GM21526 (cell line): Measurements from ENCODE around the gene NELFE.
"Not testable (repeated sequence)": the region's sequence is repeated elsewhere in the genome, so short reads cannot be mapped to it uniquely, and the experiment has no call there.

ENCODE experiments used
- ATAC-seq: cut with Tn5 transposase; IDR thresholded peaks from one replicate; pipeline ENCODE4 v1.9.1; 2021; ENCODE audit warnings: moderate library complexity; ENCODE audit not compliant: unreplicated experiment, low FRiP score

Gene NELFE, protein sequence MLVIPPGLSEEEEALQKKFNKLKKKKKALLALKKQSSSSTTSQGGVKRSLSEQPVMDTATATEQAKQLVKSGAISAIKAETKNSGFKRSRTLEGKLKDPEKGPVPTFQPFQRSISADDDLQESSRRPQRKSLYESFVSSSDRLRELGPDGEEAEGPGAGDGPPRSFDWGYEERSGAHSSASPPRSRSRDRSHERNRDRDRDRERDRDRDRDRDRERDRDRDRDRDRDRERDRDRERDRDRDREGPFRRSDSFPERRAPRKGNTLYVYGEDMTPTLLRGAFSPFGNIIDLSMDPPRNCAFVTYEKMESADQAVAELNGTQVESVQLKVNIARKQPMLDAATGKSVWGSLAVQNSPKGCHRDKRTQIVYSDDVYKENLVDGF

DNA sequence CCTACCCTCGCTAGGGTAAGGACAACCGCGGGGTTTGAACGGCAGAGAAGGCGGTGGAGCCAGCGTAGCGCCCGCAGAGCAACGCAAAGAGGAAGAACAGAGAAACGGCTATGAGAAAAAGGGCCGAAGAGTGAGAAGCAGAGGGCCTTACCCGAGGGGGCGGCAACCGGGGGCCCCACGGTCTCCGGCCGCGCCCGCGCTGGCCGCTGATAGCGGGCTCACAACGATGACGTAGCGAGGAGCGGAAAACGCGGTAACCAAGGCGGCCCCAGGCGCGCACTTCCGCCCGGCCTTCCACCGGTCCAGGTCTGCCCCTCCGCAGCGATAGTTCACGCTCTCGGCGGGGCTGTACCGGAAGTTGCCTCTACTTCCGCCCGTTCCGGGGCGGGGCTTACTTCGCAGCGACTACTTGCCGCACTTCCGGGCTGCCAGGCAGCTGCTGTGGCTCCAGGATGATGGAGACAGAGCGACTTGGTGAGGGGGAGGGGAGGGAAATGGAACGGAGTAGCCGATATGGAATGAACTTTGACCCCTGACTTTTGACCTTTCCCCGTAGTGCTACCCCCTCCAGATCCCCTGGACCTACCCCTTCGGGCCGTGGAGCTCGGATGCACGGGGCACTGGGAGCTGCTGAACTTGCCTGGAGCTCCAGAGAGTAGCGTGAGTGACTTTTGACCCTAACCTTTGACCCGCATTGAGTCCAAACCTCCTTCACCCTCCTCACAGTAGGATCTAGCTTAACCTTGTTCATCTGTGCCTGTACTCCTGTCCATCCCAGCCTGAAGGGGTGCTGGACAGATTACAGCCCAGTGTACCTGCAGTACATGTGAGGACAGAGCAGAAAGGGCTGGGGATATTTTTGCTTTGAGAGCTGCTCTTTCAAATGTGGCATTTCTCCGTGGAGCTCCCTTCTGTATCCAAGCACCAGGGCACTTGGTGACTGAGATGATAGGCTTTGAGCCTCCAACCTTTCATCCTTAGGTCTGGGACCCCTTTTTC, at the start of gene NELFE, which contains the start of gene SKIC2:
NELFE (minus strand) TSS at position 231 of the 999 bp plus-strand sequence. CDS start 525 bp downstream, outside the sequence.
SKIC2 (plus strand) TSS at position 435 of the 999 bp plus-strand sequence; CDS start at position 453, 18 bp downstream.
- peak; percentile 82 for ATAC-seq

GRCh38 chr6:32008037-32008436, 49.3 kb upstream of the NELFE start:
- ATAC-seq: not testable (repeated sequence)

DNA sequence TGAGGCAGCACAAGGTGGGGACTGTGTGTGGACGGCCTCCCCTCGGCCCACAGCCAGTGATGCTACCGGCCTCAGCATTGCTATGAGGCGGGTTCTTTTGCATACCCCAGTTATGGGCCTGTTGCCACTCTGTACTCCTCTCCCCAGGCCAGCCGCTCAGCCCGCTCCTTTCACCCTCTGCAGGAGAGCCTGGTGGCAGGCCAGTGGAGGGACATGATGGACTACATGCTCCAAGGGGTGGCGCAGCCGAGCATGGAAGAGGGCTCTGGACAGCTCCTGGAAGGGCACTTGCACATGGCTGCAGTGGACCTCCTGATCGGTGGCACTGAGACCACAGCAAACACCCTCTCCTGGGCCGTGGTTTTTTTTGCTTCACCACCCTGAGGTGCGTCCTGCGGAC, 48.3 kb upstream of the NELFE start:
- ATAC-seq: not testable (repeated sequence)

- not testable (repeated sequence) for ATAC-seq
Observed at GRCh38 chr6:32005991-32006529, 47.3 kb upstream of the NELFE start.

DNA sequence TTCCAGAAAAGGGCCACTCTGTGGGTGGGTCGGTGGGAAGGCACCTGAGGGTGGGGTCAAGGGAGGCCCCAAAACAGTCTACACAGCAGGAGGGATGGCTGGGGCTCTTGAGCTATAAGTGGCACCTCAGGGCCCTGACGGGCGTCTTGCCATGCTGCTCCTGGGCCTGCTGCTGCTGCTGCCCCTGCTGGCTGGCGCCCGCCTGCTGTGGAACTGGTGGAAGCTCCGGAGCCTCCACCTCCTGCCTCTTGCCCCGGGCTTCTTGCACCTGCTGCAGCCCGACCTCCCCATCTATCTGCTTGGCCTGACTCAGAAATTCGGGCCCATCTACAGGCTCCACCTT, 46.7 kb upstream of the NELFE start:
- ATAC-seq: not testable (repeated sequence)

GRCh38 chr6:32004864-32005537, 46.2 kb upstream of the NELFE start:
- not testable (repeated sequence) for ATAC-seq

DNA sequence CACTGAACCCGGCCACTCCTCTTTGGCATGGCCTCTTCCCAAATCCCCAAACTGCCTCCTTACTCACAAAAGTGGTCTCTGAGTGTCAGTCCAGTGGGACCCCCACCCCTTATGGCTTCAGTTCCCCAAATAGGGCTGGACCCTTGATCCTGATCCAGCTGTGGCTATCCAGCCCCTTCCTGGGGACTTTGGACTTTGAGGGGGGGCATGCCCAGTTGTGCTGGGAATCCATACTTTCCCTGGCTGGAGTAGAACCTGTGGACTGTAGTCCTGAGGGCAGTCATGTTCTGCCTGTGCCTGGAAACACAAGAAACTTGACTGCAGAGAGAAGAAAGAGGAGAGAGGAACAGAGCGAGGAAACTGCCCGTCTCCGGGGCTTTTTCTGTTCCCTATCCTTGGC, 45.6 kb upstream of the NELFE start:
- ATAC-seq: not testable (repeated sequence)

GRCh38 chr6:32003301-32003700, 44.5 kb upstream of the NELFE start:
- ATAC-seq: not testable (repeated sequence)

GRCh38 chr6:32002546-32003268, 43.9 kb upstream of the NELFE start:
- ATAC-seq: not testable (repeated sequence)

- not testable (repeated sequence) for ATAC-seq
Observed at GRCh38 chr6:31996385-31996784, 37.6 kb upstream of the NELFE start.

- not testable (repeated sequence) for ATAC-seq
Observed at GRCh38 chr6:31994421-31994820, 35.6 kb upstream of the NELFE start.

GRCh38 chr6:31989363-31989762, 30.6 kb upstream of the NELFE start:
- not testable (repeated sequence) for ATAC-seq

DNA sequence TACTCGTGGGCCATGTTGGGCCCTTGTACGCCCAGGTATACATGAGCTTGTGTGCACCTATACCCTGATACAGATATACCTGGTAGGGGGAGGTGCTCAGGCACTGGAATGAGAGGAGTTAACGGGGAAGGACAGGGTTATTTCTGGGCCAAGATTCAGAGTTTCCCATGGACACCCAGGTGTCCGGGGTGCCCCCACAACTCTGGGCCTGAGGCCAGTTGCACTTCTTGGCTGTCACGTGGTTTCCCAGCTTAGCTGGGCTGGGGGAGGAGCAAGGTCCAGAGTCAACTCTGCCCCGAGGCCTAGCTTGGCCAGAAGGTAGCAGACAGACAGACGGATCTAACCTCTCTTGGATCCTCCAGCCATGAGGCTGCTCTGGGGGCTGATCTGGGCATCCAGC, 23.0 kb upstream of the NELFE start, which contains the start of gene C4A:
C4A (plus strand) TSS at position 314 of the 400 bp plus-strand sequence; CDS start at position 365, 51 bp downstream.
- ATAC-seq: not testable (repeated sequence)

DNA sequence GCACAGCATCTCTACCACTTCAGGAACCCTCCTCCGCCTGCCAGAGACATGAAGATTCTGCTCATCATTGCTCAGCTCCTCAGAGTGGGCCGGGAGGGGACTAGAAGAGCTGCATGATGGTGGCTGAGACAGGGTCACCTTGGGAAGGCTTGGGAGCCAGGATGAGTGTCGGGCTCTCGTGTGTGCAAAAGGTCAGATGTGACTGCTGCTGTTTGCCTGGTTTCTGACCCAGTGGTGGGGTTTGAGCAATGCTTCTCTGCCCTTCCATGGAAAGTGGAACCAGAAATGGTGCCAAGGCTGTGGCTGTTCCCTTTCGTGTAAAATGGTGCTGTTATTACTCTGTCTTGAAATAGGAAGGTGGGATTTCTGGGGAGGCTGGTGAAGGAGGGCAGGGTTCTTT, 22.2 kb upstream of the NELFE start:
- not testable (repeated sequence) for ATAC-seq

DNA sequence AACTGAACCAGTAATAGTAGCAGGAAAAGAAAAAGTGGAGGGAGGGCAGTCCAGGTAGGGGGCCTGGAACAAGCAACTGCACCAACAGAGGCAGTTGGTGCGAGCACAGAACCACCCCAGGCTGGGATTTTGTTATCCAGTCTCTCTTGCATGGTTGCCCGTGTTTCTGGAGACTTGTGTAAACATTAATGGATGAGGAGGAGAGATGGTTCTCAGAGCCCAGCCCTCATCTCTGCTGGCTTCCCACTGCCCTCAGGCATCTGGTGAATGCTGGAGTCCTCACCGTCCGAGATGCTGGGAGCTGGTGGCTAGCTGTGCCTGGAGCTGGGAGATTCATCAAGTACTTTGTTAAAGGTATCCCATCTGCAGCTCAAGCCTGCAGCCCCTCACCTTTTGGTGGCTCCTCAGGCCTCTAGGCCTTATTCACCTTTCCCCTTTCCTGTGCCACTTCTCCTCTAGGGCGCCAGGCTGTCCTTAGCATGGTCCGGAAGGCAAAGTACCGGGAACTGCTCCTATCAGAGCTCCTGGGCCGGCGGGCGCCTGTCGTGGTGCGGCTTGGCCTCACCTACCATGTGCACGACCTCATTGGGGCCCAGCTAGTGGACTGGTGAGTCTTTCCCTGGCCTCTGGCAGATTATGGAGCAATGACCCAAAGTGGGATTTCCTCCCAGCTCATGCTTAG, 21.6 kb upstream of the NELFE start:
- ATAC-seq: not testable (repeated sequence)

- ATAC-seq: no peak
Observed at GRCh38 chr6:31979238-31979898, 20.6 kb upstream of the NELFE start.

DNA sequence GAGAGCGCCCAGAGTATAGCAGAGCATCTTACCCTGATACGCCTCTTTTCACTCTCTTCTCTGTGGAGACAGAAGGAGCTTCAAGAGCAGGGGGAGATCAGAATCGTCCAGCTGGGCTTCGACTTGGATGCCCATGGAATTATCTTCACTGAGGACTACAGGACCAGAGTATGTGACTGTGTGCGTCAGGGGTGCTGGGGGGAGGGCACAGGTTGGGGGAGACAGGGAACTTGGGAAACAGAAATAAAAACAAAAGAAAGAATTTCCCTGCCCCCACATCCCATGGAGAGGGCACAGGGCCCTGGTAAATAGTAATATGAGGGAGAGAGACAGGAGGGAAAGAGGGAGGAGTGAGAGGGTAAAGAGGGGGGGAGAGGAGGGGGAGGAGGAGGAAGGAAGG, 20.1 kb upstream of the NELFE start:
- ATAC-seq: no peak

DNA sequence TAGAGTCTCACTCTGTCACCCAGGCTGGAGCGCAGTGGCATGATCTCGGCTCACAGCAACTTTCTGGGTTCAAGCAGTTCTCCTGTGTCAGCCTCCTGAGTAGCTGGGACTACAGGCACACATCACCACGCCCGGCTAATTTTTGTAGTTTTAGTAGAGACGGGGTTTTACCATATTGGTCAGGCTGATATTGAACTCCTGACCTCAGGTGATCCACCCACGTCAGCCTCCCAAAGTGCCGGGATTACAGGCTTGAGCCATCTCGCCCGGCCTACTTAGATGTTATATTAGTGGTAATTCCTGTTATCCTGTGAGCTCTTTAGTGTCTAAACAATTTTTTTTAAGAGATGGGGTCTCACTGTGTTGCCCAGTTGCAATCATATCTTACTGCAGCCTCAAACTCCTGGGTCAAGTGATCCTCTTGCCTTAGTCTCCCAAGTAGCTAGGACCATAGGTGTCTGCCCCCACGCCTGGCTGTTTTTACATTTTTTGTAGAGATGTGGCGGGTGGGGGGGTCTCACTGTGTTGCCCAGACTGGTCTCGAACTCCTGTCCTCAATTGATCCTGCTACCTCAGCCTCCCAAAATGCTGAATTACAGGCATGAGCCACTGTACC, 19.2 kb upstream of the NELFE start:
- ATAC-seq: no peak
